Measurements from ENCODE around the gene GREB1.

The GREB1 gene

GRCh38 chr2:11524470-11524869 is 9.4 kb upstream of the GREB1 start:
- Mint-ChIP-seq H3K4me3 (no peak overlapping the region), H3K4me1 (ENCODE audit: low read depth) (no peaks in the 10 kb centered on the region), H3K36me3 (ENCODE audit: low read depth) (no peaks in the 10 kb centered on the region), H3K9me3 (peaks cover 8% of the 10 kb centered on the region), H3K27me3 (peaks cover 20% of the 10 kb centered on the region), H3K27ac (no peak overlapping the region)

GRCh38 chr2:11525762-11526161 is 8.1 kb upstream of the GREB1 start:
- no peaks in the 10 kb centered on the region for H3K36me3 Mint-ChIP-seq (ENCODE audit: low read depth)
- no peaks in the 10 kb centered on the region for H3K4me1 Mint-ChIP-seq (ENCODE audit: low read depth)
- H3K27me3 Mint-ChIP-seq = peaks cover 20% of the 10 kb centered on the region
- H3K4me3 Mint-ChIP-seq = no peak overlapping the region
- H3K9me3 Mint-ChIP-seq = no peaks in the 10 kb centered on the region
- H3K27ac Mint-ChIP-seq = no peak overlapping the region

- Mint-ChIP-seq H3K36me3 (ENCODE audit: low read depth) (no peaks in the 10 kb centered on the region), H3K4me3 (no peak overlapping the region), H3K27me3 (peaks cover 24% of the 10 kb centered on the region), H3K4me1 (ENCODE audit: low read depth) (no peaks in the 10 kb centered on the region), H3K27ac (no peak overlapping the region), H3K9me3 (no peaks in the 10 kb centered on the region)
These were observed 6.8 kb upstream of the GREB1 start for GRCh38 chr2:11527001-11527400.

- Mint-ChIP-seq H3K27me3 (peaks cover 37% of the 10 kb centered on the region), H3K9me3 (no peaks in the 10 kb centered on the region), H3K4me3 (no peak overlapping the region), H3K4me1 (ENCODE audit: low read depth) (no peaks in the 10 kb centered on the region), H3K36me3 (ENCODE audit: low read depth) (no peaks in the 10 kb centered on the region), H3K27ac (no peak overlapping the region)
These were observed 5.6 kb upstream of the GREB1 start for GRCh38 chr2:11528228-11528627.

GRCh38 chr2:11530864-11531465 is 2.9 kb upstream of the GREB1 start:
- H3K27me3 Mint-ChIP-seq = peaks cover 48% of the 10 kb centered on the region
- no peaks in the 10 kb centered on the region for H3K4me1 Mint-ChIP-seq (ENCODE audit: low read depth)

GRCh38 chr2:11532416-11533055 is 1.3 kb upstream of the GREB1 start:
- Mint-ChIP-seq H3K36me3 (ENCODE audit: low read depth) (no peaks in the 10 kb centered on the region), H3K27me3 (peaks cover 47% of the 10 kb centered on the region), H3K4me3 (no peak overlapping the region)

More at GRCh38 chr2:11530864-11531465, 2.9 kb upstream of the GREB1 start:
- Mint-ChIP-seq H3K9me3 (no peaks in the 10 kb centered on the region), H3K4me3 (no peak overlapping the region), H3K27ac (no peak overlapping the region), H3K36me3 (ENCODE audit: low read depth) (no peaks in the 10 kb centered on the region)

GRCh38 chr2:11534071-11534745 is 363 bp downstream of the GREB1 start:
- H3K27ac Mint-ChIP-seq = no peak overlapping the region
- H3K4me3 Mint-ChIP-seq = no peak overlapping the region
- no peaks in the 10 kb centered on the region for H3K36me3 Mint-ChIP-seq (ENCODE audit: low read depth)
- peaks cover 38% of the 10 kb centered on the region for H3K27me3 Mint-ChIP-seq
- H3K4me1 Mint-ChIP-seq (ENCODE audit: low read depth) = no peaks in the 10 kb centered on the region
- H3K9me3 Mint-ChIP-seq = no peaks in the 10 kb centered on the region

More at GRCh38 chr2:11532416-11533055, 1.3 kb upstream of the GREB1 start:
- Mint-ChIP-seq H3K9me3 (no peaks in the 10 kb centered on the region), H3K4me1 (ENCODE audit: low read depth) (no peaks in the 10 kb centered on the region), H3K27ac (no peak overlapping the region)

- H3K27me3 Mint-ChIP-seq = peaks cover 38% of the 10 kb centered on the region
- no peak overlapping the region for H3K27ac Mint-ChIP-seq
- no peaks in the 10 kb centered on the region for H3K9me3 Mint-ChIP-seq
- H3K4me1 Mint-ChIP-seq (ENCODE audit: low read depth) = no peaks in the 10 kb centered on the region
- H3K4me3 Mint-ChIP-seq = no peak overlapping the region
- H3K36me3 Mint-ChIP-seq (ENCODE audit: low read depth) = no peaks in the 10 kb centered on the region
These were observed 1.1 kb downstream of the GREB1 start for GRCh38 chr2:11534746-11535484.

GRCh38 chr2:11535899-11536344 is 2.1 kb downstream of the GREB1 start:
- no peaks in the 10 kb centered on the region for H3K36me3 Mint-ChIP-seq (ENCODE audit: low read depth)
- no peak overlapping the region for H3K27ac Mint-ChIP-seq
- H3K4me1 Mint-ChIP-seq (ENCODE audit: low read depth) = no peaks in the 10 kb centered on the region
- no peaks in the 10 kb centered on the region for H3K9me3 Mint-ChIP-seq
- peaks cover 45% of the 10 kb centered on the region for H3K27me3 Mint-ChIP-seq
- no peak overlapping the region for H3K4me3 Mint-ChIP-seq

GRCh38 chr2:11537951-11538350 is 4.1 kb downstream of the GREB1 start:
- no peaks in the 10 kb centered on the region for H3K9me3 Mint-ChIP-seq
- no peak overlapping the region for H3K4me3 Mint-ChIP-seq
- H3K4me1 Mint-ChIP-seq (ENCODE audit: low read depth) = no peaks in the 10 kb centered on the region
- H3K27ac Mint-ChIP-seq = no peak overlapping the region
- H3K27me3 Mint-ChIP-seq = peaks cover 32% of the 10 kb centered on the region
- no peaks in the 10 kb centered on the region for H3K36me3 Mint-ChIP-seq (ENCODE audit: low read depth)

GRCh38 chr2:11539317-11540147 is 5.7 kb downstream of the GREB1 start:
- peaks cover 23% of the 10 kb centered on the region for H3K27me3 Mint-ChIP-seq
- no peaks in the 10 kb centered on the region for H3K36me3 Mint-ChIP-seq (ENCODE audit: low read depth)
- H3K4me3 Mint-ChIP-seq = no peak overlapping the region
- H3K27ac Mint-ChIP-seq = no peak overlapping the region
- H3K4me1 Mint-ChIP-seq (ENCODE audit: low read depth) = no peaks in the 10 kb centered on the region
- H3K9me3 Mint-ChIP-seq = no peaks in the 10 kb centered on the region

GRCh38 chr2:11540148-11540995 is 6.5 kb downstream of the GREB1 start:
- H3K4me1 Mint-ChIP-seq (ENCODE audit: low read depth) = no peaks in the 10 kb centered on the region
- H3K9me3 Mint-ChIP-seq = no peaks in the 10 kb centered on the region
- H3K27me3 Mint-ChIP-seq = peaks cover 23% of the 10 kb centered on the region
- H3K36me3 Mint-ChIP-seq (ENCODE audit: low read depth) = no peaks in the 10 kb centered on the region
- H3K4me3 Mint-ChIP-seq = no peak overlapping the region
- H3K27ac Mint-ChIP-seq = no peak overlapping the region

GRCh38 chr2:11540996-11541692 is 7.3 kb downstream of the GREB1 start:
- Mint-ChIP-seq H3K27ac (no peak overlapping the region), H3K9me3 (no peaks in the 10 kb centered on the region), H3K4me3 (no peak overlapping the region), H3K36me3 (ENCODE audit: low read depth) (no peaks in the 10 kb centered on the region), H3K4me1 (ENCODE audit: low read depth) (no peaks in the 10 kb centered on the region), H3K27me3 (peaks cover 17% of the 10 kb centered on the region)

All from stimulated activated naive CD8-positive, alpha-beta T cell treated with anti-CD3 and anti-CD28 coated beads, Interleukin-15, Interleukin-2, amounts not matched to agents 100 ng/mL and 50 ng/mL, for 24 hours (primary cell).